GM23338 (cell line): ENCODE measurements around the gene ALDOA. TPM values are rescaled to one million over a fixed set of nuclear protein-coding genes. Genes with fewer than 3 reads are reported as not detected.

Experiments
- ATAC-seq: fragments of 200-7000 bp; cut with Tn5 transposase; 3 replicates; pipeline ENCODE4 v1.9.1; 2020
- DNase-seq: peaks from one replicate; pipeline ENCODE4 v3.0.0-alpha.2; 2015; ENCODE audit warnings: low spot score
- H2AFZ ChIP-seq: fragments of 200-600 bp; sonication (generic); 2 replicates; pipeline ENCODE4 v1.8.0; 2016; ENCODE audit warnings: antibody characterized with exemption, mild to moderate bottlenecking, moderate library complexity
- H3F3A ChIP-seq: fragments of 200-600 bp; sonication (generic); replicated peaks from 2 replicates; pipeline ENCODE4 v1.8.0; 2017; ENCODE audit warnings: antibody characterized with exemption, mixed run types, low read depth
- H3K27ac ChIP-seq: fragments of 200-600 bp; sonication (generic); 2 replicates; pipeline ENCODE4 v1.6.1; 2016; ENCODE audit warnings: low read depth
- H3K27me3 ChIP-seq: fragments of 200-600 bp; sonication (generic); 2 replicates; pipeline ENCODE4 v1.8.0; 2016; ENCODE audit warnings: mild to moderate bottlenecking, mixed run types, moderate library complexity; ENCODE audit not compliant: insufficient read depth
- H3K36me3 ChIP-seq: fragments of 200-600 bp; sonication (generic); 2 replicates; pipeline ENCODE4 v1.8.0; 2016; ENCODE audit warnings: mild to moderate bottlenecking; ENCODE audit not compliant: insufficient read depth
- H3K4me1 ChIP-seq: fragments of 200-600 bp; sonication (generic); 2 replicates; pipeline ENCODE4 v1.8.0; 2016; ENCODE audit warnings: mild to moderate bottlenecking, moderate library complexity; ENCODE audit not compliant: insufficient read depth
- H3K4me2 ChIP-seq: fragments of 200-600 bp; sonication (generic); 2 replicates; pipeline ENCODE4 v1.7.1; 2017; ENCODE audit warnings: mixed run types
- H3K4me3 ChIP-seq: fragments of 200-600 bp; sonication (generic); 2 replicates; pipeline ENCODE4 v1.6.1; 2016; ENCODE audit warnings: mixed run types
- H3K79me2 ChIP-seq: fragments of 200-600 bp; sonication (generic); replicated peaks from 2 replicates; pipeline ENCODE4 v1.8.0; 2017; ENCODE audit warnings: mild to moderate bottlenecking; ENCODE audit not compliant: insufficient read depth
- H3K9me2 ChIP-seq: fragments of 200-600 bp; sonication (generic); 2 replicates; pipeline ENCODE4 v1.8.0; 2017; ENCODE audit not compliant: insufficient read depth
- H4K20me1 ChIP-seq: fragments of 200-600 bp; sonication (generic); replicated peaks from 2 replicates; pipeline ENCODE4 v1.8.0; 2017; ENCODE audit warnings: mild to moderate bottlenecking; ENCODE audit not compliant: insufficient read depth
- H3K27ac Mint-ChIP-seq: 2 replicates; pipeline ENCODE4 v1.8.0; 2020; ENCODE audit warnings: inconsistent platforms, mild to moderate bottlenecking, moderate library complexity, mixed read lengths
- H3K27me3 Mint-ChIP-seq: 3 replicates; pipeline ENCODE4 v1.8.0; 2022; ENCODE audit warnings: low read depth, mild to moderate bottlenecking, moderate library complexity, mixed read lengths, inconsistent platforms; ENCODE audit not compliant: insufficient read depth, poor library complexity
- H3K36me3 Mint-ChIP-seq: 3 replicates; pipeline ENCODE4 v1.8.0; 2021; ENCODE audit warnings: low read depth, mild to moderate bottlenecking, inconsistent platforms, moderate library complexity, mixed read lengths
- H3K4me1 Mint-ChIP-seq: 3 replicates; pipeline ENCODE4 v1.8.0; 2020; ENCODE audit warnings: mild to moderate bottlenecking, inconsistent platforms, mixed read lengths
- H3K4me3 Mint-ChIP-seq: 3 replicates; pipeline ENCODE4 v1.8.0; 2021; ENCODE audit warnings: moderate library complexity, mild to moderate bottlenecking, inconsistent platforms, mixed read lengths
- H3K9me3 Mint-ChIP-seq: 3 replicates; pipeline ENCODE4 v1.8.0; 2020; ENCODE audit warnings: moderate library complexity, mild to moderate bottlenecking, inconsistent platforms, mixed read lengths
- CREB1 ChIP-seq: fragments of 250-450 bp; sonication (Bioruptor Pico); IDR thresholded peaks from 2 replicates; pipeline ENCODE4 v1.5.0; 2020; ENCODE audit warnings: low read depth, mild to moderate bottlenecking, moderate library complexity
- EZH2 ChIP-seq: fragments of 200-600 bp; sonication (generic); IDR thresholded peaks from one replicate; pipeline ENCODE4 v1.8.0; 2017; ENCODE audit warnings: antibody characterized with exemption, mild to moderate bottlenecking, low read depth; ENCODE audit not compliant: unreplicated experiment
- JUNB ChIP-seq: IDR thresholded peaks from one replicate; pipeline ENCODE4 v1.6.1; 2016; ENCODE audit warnings: antibody characterized with exemption; ENCODE audit not compliant: unreplicated experiment
- NANOG ChIP-seq: IDR thresholded peaks from 2 replicates; pipeline ENCODE4 v1.6.1; 2016; ENCODE audit warnings: antibody characterized with exemption, borderline replicate concordance
- POLR2AphosphoS5 ChIP-seq: IDR thresholded peaks from 2 replicates; pipeline ENCODE4 v1.6.1; 2016; ENCODE audit warnings: antibody characterized with exemption, low read depth
- ZNF114 ChIP-seq: fragments of 250-450 bp; sonication (Bioruptor Pico); IDR thresholded peaks from 2 replicates; pipeline ENCODE4 v1.5.0; 2020; ENCODE audit warnings: mild to moderate bottlenecking, moderate library complexity
- ZNF331 ChIP-seq: fragments of 250-450 bp; sonication (Bioruptor Pico); IDR thresholded peaks from 2 replicates; pipeline ENCODE4 v1.5.0; 2020; ENCODE audit warnings: low read depth, mild to moderate bottlenecking, moderate library complexity
- polyA plus RNA-seq: library from polyadenylated mRNA; unstranded; fragments of >200 nt; fragmentation: Nextera tagmentation; extraction: Ambion mirVana; gene quantifications from 2 replicates; pipeline ENCODE4 v1.2.1, GENCODE V29; 2016
- total RNA-seq: library from RNA; depleted of rRNA; stranded (reverse); fragments of >200 nt; shearing (Covaris generic); gene quantifications from 2 replicates; pipeline ENCODE4 v1.2.3, GENCODE V29; 2014
- TF ChIP-seq, protein P1 (sequence below): IDR thresholded peaks from 2 replicates; pipeline ENCODE4 v1.6.1; 2016; ENCODE audit warnings: antibody characterized with exemption
- TF ChIP-seq, protein P2 (sequence below): IDR thresholded peaks from one replicate; pipeline ENCODE4 v1.6.1; 2018; ENCODE audit warnings: antibody characterized with exemption; ENCODE audit not compliant: unreplicated experiment
- TF ChIP-seq, protein P3 (sequence below): fragments of 250-450 bp; sonication (Bioruptor Pico); IDR thresholded peaks from 2 replicates; pipeline ENCODE4 v1.5.0; 2020; ENCODE audit warnings: mild to moderate bottlenecking, moderate library complexity

Gene ALDOA
- total and polyA plus RNA-seq, 2 experiments from 2014 or later = 1,054 to 1,306 TPM

DNA sequence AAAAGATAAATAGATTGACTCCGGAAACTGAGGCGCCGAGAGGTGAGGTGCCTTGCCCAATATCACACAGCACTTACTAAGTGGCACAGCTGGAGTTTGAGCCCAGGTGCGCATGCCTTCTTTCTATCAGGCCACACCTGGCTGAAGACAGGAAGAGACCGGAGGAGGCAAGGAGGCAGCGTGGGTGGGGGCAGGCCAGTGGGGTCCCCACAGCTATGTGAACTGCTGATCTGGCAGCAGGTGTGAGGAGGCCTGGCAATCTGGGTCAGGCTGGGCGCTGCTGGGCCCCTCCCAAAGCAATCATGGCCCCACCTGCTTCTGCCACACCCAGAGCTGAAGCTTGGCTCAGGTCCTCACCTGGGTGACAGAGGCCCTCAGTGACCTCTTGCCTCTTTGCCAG lies 49.7 kb downstream of the ALDOA start:
- no peaks in the 10 kb centered on the region for H3K9me2 ChIP-seq
- H3K36me3 Mint-ChIP-seq = no peaks in the 10 kb centered on the region; the same call in 2 of the 3 replicates
- peaks cover 4% of the 10 kb centered on the region for H3K4me1 ChIP-seq
- no peaks in the 10 kb centered on the region for H3K27me3 ChIP-seq
- no peak for ATAC-seq
- TF ChIP-seq NANOG = no peak
- TF ChIP-seq, protein P1, sequence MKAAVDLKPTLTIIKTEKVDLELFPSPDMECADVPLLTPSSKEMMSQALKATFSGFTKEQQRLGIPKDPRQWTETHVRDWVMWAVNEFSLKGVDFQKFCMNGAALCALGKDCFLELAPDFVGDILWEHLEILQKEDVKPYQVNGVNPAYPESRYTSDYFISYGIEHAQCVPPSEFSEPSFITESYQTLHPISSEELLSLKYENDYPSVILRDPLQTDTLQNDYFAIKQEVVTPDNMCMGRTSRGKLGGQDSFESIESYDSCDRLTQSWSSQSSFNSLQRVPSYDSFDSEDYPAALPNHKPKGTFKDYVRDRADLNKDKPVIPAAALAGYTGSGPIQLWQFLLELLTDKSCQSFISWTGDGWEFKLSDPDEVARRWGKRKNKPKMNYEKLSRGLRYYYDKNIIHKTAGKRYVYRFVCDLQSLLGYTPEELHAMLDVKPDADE = no peak
- no peak for DNase-seq
- H3K4me2 ChIP-seq = no peak overlapping the region
- H3K4me3 ChIP-seq = no peak overlapping the region
- H3K4me3 Mint-ChIP-seq = no peak overlapping the region
- H3K79me2 ChIP-seq = no peaks in the 10 kb centered on the region
- H3F3A ChIP-seq = no peaks in the 10 kb centered on the region; the same call in 1 of the 2 replicates
- H2AFZ ChIP-seq = no peak overlapping the region
- no peaks in the 10 kb centered on the region for H3K9me3 Mint-ChIP-seq
- no peak overlapping the region for H3K27ac Mint-ChIP-seq
- no peak overlapping the region for H3K27ac ChIP-seq
- H4K20me1 ChIP-seq = no peaks in the 10 kb centered on the region
- H3K36me3 ChIP-seq = no peaks in the 10 kb centered on the region
- peaks cover 9% of the 10 kb centered on the region for H3K4me1 Mint-ChIP-seq
- H3K27me3 Mint-ChIP-seq = peaks cover 5% of the 10 kb centered on the region

DNA sequence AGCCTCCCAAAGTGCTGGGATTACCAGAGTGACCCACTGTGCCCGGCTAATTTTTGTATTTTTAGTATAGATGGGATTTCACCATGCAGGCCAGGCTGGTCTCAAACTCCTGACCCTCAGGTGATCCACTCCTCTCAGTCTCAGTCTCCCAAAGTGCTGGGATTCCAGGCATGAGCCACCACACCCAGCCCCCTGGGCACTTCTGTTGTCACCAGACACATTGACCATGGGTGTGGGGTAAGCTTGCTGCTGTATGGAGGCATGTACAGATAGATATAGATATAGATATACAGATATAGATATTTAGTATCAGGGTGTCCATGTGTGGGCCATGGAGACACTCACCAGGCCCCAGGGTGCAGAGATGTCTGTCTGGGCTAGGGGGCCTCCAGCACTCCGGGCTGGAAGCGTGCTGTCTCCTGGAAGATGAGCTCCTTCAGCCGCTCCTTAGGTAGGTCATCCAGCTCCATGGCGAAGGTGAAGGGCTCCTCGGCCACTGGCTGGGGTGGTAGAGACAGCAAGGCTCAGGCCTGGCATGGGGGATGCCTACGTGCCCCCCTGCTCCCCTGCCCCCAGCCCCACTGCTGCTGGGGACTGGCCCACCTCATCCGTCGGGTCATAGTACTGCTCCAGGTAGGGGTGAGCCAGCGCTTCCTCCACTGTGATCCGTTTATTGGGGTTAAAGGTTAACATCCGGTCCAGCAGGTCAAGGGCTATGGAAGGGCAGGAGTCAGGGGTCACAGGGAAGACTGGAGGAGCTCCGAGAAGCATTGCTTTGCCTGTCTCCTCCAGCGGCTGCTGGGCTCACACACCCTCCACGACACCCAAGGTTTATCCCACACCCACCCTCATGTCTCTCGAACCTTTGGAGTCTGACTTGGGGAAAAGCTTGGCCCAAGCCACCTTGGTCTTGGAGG lies 51.0 kb downstream of the ALDOA start:
- no peak overlapping the region for H3K4me3 ChIP-seq
- peaks cover 7% of the 10 kb centered on the region for H3K27me3 Mint-ChIP-seq
- no peaks in the 10 kb centered on the region for H3K36me3 Mint-ChIP-seq
- peaks cover 4% of the 10 kb centered on the region for H3K4me1 ChIP-seq
- no peak overlapping the region for H3K27ac Mint-ChIP-seq
- no peaks in the 10 kb centered on the region; the same call in 1 of the 2 replicates for H3F3A ChIP-seq
- H3K27ac ChIP-seq = no peak overlapping the region
- no peaks in the 10 kb centered on the region for H3K79me2 ChIP-seq
- H3K4me2 ChIP-seq = no peak overlapping the region
- no peaks in the 10 kb centered on the region for H4K20me1 ChIP-seq
- H3K9me3 Mint-ChIP-seq = no peaks in the 10 kb centered on the region
- H3K4me3 Mint-ChIP-seq = no peak overlapping the region
- H2AFZ ChIP-seq = no peak overlapping the region
- DNase-seq = no peak
- ATAC-seq = no peak
- peaks cover 10% of the 10 kb centered on the region for H3K4me1 Mint-ChIP-seq
- H3K9me2 ChIP-seq = no peaks in the 10 kb centered on the region
- H3K27me3 ChIP-seq = no peaks in the 10 kb centered on the region
- H3K36me3 ChIP-seq = no peaks in the 10 kb centered on the region
- TF ChIP-seq JUNB = no peak
- TF ChIP-seq ZNF114 (CRISPR knock-in tag) = no peak
- TF ChIP-seq NANOG = no peak
- TF ChIP-seq, protein P2, sequence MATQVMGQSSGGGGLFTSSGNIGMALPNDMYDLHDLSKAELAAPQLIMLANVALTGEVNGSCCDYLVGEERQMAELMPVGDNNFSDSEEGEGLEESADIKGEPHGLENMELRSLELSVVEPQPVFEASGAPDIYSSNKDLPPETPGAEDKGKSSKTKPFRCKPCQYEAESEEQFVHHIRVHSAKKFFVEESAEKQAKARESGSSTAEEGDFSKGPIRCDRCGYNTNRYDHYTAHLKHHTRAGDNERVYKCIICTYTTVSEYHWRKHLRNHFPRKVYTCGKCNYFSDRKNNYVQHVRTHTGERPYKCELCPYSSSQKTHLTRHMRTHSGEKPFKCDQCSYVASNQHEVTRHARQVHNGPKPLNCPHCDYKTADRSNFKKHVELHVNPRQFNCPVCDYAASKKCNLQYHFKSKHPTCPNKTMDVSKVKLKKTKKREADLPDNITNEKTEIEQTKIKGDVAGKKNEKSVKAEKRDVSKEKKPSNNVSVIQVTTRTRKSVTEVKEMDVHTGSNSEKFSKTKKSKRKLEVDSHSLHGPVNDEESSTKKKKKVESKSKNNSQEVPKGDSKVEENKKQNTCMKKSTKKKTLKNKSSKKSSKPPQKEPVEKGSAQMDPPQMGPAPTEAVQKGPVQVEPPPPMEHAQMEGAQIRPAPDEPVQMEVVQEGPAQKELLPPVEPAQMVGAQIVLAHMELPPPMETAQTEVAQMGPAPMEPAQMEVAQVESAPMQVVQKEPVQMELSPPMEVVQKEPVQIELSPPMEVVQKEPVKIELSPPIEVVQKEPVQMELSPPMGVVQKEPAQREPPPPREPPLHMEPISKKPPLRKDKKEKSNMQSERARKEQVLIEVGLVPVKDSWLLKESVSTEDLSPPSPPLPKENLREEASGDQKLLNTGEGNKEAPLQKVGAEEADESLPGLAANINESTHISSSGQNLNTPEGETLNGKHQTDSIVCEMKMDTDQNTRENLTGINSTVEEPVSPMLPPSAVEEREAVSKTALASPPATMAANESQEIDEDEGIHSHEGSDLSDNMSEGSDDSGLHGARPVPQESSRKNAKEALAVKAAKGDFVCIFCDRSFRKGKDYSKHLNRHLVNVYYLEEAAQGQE = no peak
- TF ChIP-seq, protein P3, sequence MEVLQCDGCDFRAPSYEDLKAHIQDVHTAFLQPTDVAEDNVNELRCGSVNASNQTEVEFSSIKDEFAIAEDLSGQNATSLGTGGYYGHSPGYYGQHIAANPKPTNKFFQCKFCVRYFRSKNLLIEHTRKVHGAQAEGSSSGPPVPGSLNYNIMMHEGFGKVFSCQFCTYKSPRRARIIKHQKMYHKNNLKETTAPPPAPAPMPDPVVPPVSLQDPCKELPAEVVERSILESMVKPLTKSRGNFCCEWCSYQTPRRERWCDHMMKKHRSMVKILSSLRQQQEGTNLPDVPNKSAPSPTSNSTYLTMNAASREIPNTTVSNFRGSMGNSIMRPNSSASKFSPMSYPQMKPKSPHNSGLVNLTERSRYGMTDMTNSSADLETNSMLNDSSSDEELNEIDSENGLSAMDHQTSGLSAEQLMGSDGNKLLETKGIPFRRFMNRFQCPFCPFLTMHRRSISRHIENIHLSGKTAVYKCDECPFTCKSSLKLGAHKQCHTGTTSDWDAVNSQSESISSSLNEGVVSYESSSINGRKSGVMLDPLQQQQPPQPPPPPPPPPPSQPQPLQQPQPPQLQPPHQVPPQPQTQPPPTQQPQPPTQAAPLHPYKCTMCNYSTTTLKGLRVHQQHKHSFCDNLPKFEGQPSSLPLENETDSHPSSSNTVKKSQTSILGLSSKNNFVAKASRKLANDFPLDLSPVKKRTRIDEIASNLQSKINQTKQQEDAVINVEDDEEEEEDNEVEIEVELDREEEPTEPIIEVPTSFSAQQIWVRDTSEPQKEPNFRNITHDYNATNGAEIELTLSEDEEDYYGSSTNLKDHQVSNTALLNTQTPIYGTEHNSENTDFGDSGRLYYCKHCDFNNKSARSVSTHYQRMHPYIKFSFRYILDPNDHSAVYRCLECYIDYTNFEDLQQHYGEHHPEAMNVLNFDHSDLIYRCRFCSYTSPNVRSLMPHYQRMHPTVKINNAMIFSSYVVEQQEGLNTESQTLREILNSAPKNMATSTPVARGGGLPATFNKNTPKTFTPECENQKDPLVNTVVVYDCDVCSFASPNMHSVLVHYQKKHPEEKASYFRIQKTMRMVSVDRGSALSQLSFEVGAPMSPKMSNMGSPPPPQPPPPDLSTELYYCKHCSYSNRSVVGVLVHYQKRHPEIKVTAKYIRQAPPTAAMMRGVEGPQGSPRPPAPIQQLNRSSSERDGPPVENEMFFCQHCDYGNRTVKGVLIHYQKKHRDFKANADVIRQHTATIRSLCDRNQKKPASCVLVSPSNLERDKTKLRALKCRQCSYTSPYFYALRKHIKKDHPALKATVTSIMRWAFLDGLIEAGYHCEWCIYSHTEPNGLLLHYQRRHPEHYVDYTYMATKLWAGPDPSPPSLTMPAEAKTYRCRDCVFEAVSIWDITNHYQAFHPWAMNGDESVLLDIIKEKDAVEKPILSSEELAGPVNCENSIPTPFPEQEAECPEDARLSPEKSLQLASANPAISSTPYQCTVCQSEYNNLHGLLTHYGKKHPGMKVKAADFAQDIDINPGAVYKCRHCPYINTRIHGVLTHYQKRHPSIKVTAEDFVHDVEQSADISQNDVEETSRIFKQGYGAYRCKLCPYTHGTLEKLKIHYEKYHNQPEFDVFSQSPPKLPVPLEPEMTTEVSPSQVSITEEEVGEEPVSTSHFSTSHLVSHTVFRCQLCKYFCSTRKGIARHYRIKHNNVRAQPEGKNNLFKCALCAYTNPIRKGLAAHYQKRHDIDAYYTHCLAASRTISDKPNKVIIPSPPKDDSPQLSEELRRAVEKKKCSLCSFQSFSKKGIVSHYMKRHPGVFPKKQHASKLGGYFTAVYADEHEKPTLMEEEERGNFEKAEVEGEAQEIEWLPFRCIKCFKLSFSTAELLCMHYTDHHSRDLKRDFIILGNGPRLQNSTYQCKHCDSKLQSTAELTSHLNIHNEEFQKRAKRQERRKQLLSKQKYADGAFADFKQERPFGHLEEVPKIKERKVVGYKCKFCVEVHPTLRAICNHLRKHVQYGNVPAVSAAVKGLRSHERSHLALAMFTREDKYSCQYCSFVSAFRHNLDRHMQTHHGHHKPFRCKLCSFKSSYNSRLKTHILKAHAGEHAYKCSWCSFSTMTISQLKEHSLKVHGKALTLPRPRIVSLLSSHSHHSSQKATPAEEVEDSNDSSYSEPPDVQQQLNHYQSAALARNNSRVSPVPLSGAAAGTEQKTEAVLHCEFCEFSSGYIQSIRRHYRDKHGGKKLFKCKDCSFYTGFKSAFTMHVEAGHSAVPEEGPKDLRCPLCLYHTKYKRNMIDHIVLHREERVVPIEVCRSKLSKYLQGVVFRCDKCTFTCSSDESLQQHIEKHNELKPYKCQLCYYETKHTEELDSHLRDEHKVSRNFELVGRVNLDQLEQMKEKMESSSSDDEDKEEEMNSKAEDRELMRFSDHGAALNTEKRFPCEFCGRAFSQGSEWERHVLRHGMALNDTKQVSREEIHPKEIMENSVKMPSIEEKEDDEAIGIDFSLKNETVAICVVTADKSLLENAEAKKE (CRISPR knock-in tag) = no peak
- no peak for TF ChIP-seq ZNF331 (CRISPR knock-in tag)
- TF ChIP-seq POLR2AphosphoS5 = no peak
- TF ChIP-seq CREB1 (CRISPR knock-in tag) = no peak
- TF ChIP-seq EZH2 = no peak
